Measurements from ENCODE around the gene MAP3K2.

- no peak for TF ChIP-seq CTCF (conservative IDR thresholded peaks at IDR 0.05; ENCODE audit: low read depth, low read length)
- no peak for TF ChIP-seq EZH2 (IDR thresholded peaks at IDR 0.05; ENCODE audit: borderline replicate concordance, low read depth, low read length, poor library complexity, severe bottlenecking)
Observed at GRCh38 chr2:127332335-127332734, 55.4 kb downstream of the MAP3K2 start.

Measured in A673 (cell line).